HepG2 (cell line): Measurements from ENCODE around the gene RSAD1. TPM values are rescaled to one million over a fixed set of nuclear protein-coding genes. Genes with fewer than 3 reads are reported as not detected.

Experiments
- DMAP1 ChIP-seq: IDR thresholded peaks from 2 replicates; pipeline ENCODE4 v1.6.1; 2016
- GATAD1 ChIP-seq: IDR thresholded peaks from 2 replicates; pipeline ENCODE4 v1.6.1; 2016; ENCODE audit warnings: missing genetic modification reagents, missing compliant biosample characterization
- HIVEP1 ChIP-seq: sonication (generic); formaldehyde crosslinking; IDR thresholded peaks from 2 replicates; pipeline ENCODE4 v1.4.0; 2020; ENCODE audit warnings: mild to moderate bottlenecking, missing genetic modification reagents
- HNRNPL ChIP-seq: fragments of 200-400 bp; formaldehyde crosslinking; IDR thresholded peaks from 2 replicates; pipeline ENCODE4 v1.6.1; 2017; ENCODE audit warnings: mild to moderate bottlenecking, low read depth, low read length
- KDM6A ChIP-seq: IDR thresholded peaks from 2 replicates; pipeline ENCODE4 v1.6.1; 2016; ENCODE audit warnings: low read depth
- KLF13 ChIP-seq: sonication (generic); formaldehyde crosslinking; IDR thresholded peaks from 2 replicates; pipeline ENCODE4 v1.4.0; 2020; ENCODE audit warnings: mild to moderate bottlenecking, missing genetic modification reagents
- NCOA5 ChIP-seq: sonication (generic); formaldehyde crosslinking; IDR thresholded peaks from 2 replicates; pipeline ENCODE4 v1.4.0; 2020; ENCODE audit warnings: missing genetic modification reagents
- NFE2L1 ChIP-seq: sonication (generic); formaldehyde crosslinking; IDR thresholded peaks from 2 replicates; pipeline ENCODE4 v1.4.0; 2020; ENCODE audit warnings: missing genetic modification reagents, mild to moderate bottlenecking, borderline replicate concordance
- NR2F6 ChIP-seq, 2 experiments: IDR thresholded peaks; 2 replicates each; pipeline ENCODE4 v1.6.1; 2016; ENCODE audit warnings: antibody characterized with exemption in 1 of 2, mild to moderate bottlenecking in 1 of 2
- TBP ChIP-seq: sonication (generic); formaldehyde crosslinking; IDR thresholded peaks from 2 replicates; pipeline ENCODE4 v1.5.0; 2020; ENCODE audit warnings: missing genetic modification reagents
- TBX3 ChIP-seq: fragments of 450-650 bp; IDR thresholded peaks from 2 replicates; pipeline ENCODE4 v1.6.1; 2017; ENCODE audit warnings: antibody characterized with exemption, mild to moderate bottlenecking, inconsistent platforms, borderline replicate concordance
- TEAD3 ChIP-seq: optimal IDR thresholded peaks from 2 replicates; pipeline ENCODE3; 2016; ENCODE audit warnings: borderline replicate concordance
- ZFAT ChIP-seq: sonication (generic); formaldehyde crosslinking; conservative IDR thresholded peaks from 2 replicates; pipeline ENCODE4 v1.8.1; 2023; ENCODE audit warnings: missing genetic modification reagents, inconsistent platforms
- ZNF263 ChIP-seq: sonication (generic); formaldehyde crosslinking; IDR thresholded peaks from 2 replicates; pipeline ENCODE4 v1.4.0; 2020; ENCODE audit warnings: missing genetic modification reagents
- ZNF317 ChIP-seq: sonication (generic); formaldehyde crosslinking; IDR thresholded peaks from 2 replicates; pipeline ENCODE4 v1.5.0; 2020; ENCODE audit warnings: mild to moderate bottlenecking, missing genetic modification reagents
- ZNF34 ChIP-seq: sonication (generic); formaldehyde crosslinking; IDR thresholded peaks from 2 replicates; pipeline ENCODE4 v1.4.0; 2020; ENCODE audit warnings: mild to moderate bottlenecking, missing genetic modification reagents, borderline replicate concordance
- ZNF644 ChIP-seq: IDR thresholded peaks from 2 replicates; pipeline ENCODE4 v1.6.1; 2016; ENCODE audit warnings: low read depth
- polyA plus RNA-seq, 8 experiments: library from polyadenylated mRNA; depleted of rRNA in 3 of 8; stranded (reverse) in 7 of 8; unstranded in 1 of 8; fragments of >200 nt; fragmentation: Illumina TruSeq in 4 of 8; extraction: Trizol in 4 of 8; gene quantifications; 2 replicates each; pipeline versions ENCODE4 v1.2.1 to v1.2.3, GENCODE V29; 2011 to 2016; ENCODE audit warnings: low read depth in 4 of 8, missing spikeins in 1 of 8, mixed read lengths in 1 of 8; ENCODE audit not compliant: insufficient read depth in 1 of 8
- total RNA-seq, 5 experiments: library from RNA; depleted of rRNA; stranded (reverse); fragments of >200 nt; fragmentation: Illumina TruSeq; extraction: Trizol; gene quantifications; 2 replicates each; pipeline ENCODE4 v1.2.3, GENCODE V29; 2016; ENCODE audit warnings: low read depth in 1 of 5
- TF ChIP-seq, protein P1 (sequence below): sonication (generic); formaldehyde crosslinking; IDR thresholded peaks from 2 replicates; pipeline ENCODE4 v1.4.0; 2020; ENCODE audit warnings: mild to moderate bottlenecking, missing genetic modification reagents, borderline replicate concordance
- TF ChIP-seq, protein P2 (sequence below): sonication (generic); formaldehyde crosslinking; IDR thresholded peaks from 2 replicates; pipeline ENCODE4 v1.4.0; 2020; ENCODE audit warnings: missing genetic modification reagents
- TF ChIP-seq, protein P3 (sequence below): sonication (generic); formaldehyde crosslinking; conservative IDR thresholded peaks from 2 replicates; pipeline ENCODE4 v1.8.1; 2023; ENCODE audit warnings: missing genetic modification reagents

The RSAD1 gene
- total and polyA plus RNA-seq, 2 of the 13 experiments (the other 11 are each of a cell fraction or from before 2014, with no cell fraction given), result 22.7 to 27.7 TPM

DNA sequence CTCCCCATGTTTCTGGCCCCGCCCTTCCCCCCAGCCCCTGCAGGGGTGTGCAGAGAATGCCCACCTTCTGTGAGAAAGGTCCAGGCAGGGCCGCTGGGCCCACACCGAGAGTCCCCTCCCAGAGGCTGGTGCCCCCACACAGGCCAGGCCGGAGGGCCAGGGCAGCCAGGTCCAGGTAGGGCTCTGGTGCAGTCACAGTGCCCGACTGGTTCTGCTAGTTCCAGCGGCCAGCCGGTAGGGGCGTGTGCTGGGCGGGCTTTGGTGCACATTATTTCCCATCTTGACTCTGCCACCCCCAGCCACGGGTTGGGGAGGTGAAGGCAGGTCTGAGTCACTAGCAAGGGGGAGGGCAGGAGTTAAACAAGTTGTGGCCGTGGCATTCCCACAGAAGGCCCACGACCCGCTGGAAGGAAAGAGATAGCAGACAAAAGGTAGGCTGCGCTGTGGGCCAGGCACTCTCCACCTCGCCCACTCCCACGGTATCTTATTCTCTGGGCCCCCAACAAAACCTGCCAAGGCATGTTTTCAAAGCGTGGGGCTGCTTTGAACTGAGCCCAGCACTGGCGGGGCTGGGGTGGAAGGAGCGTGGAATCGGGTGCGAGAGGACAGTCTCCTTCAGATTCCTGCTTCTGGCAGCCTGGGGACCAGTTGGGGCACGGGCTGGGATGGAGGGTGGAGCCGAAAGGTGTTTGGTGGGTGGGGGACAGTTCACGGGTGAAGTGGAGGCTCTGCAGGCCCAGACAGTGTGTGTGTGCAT lies 55.7 kb downstream of the RSAD1 start (continued):
- TF ChIP-seq, protein P1, sequence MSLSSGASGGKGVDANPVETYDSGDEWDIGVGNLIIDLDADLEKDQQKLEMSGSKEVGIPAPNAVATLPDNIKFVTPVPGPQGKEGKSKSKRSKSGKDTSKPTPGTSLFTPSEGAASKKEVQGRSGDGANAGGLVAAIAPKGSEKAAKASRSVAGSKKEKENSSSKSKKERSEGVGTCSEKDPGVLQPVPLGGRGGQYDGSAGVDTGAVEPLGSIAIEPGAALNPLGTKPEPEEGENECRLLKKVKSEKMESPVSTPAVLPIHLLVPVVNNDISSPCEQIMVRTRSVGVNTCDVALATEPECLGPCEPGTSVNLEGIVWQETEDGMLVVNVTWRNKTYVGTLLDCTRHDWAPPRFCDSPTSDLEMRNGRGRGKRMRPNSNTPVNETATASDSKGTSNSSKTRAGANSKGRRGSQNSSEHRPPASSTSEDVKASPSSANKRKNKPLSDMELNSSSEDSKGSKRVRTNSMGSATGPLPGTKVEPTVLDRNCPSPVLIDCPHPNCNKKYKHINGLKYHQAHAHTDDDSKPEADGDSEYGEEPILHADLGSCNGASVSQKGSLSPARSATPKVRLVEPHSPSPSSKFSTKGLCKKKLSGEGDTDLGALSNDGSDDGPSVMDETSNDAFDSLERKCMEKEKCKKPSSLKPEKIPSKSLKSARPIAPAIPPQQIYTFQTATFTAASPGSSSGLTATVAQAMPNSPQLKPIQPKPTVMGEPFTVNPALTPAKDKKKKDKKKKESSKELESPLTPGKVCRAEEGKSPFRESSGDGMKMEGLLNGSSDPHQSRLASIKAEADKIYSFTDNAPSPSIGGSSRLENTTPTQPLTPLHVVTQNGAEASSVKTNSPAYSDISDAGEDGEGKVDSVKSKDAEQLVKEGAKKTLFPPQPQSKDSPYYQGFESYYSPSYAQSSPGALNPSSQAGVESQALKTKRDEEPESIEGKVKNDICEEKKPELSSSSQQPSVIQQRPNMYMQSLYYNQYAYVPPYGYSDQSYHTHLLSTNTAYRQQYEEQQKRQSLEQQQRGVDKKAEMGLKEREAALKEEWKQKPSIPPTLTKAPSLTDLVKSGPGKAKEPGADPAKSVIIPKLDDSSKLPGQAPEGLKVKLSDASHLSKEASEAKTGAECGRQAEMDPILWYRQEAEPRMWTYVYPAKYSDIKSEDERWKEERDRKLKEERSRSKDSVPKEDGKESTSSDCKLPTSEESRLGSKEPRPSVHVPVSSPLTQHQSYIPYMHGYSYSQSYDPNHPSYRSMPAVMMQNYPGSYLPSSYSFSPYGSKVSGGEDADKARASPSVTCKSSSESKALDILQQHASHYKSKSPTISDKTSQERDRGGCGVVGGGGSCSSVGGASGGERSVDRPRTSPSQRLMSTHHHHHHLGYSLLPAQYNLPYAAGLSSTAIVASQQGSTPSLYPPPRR (CRISPR knock-in tag), result 0 out of 2 replicates have a peak, but pooled peaks have one; percentile 18
- no peak for TF ChIP-seq DMAP1 (CRISPR knock-in tag)
- no peak for TF ChIP-seq NCOA5 (CRISPR knock-in tag)
- no peak for TF ChIP-seq TEAD3 (CRISPR knock-in tag)
- TF ChIP-seq, protein P2, sequence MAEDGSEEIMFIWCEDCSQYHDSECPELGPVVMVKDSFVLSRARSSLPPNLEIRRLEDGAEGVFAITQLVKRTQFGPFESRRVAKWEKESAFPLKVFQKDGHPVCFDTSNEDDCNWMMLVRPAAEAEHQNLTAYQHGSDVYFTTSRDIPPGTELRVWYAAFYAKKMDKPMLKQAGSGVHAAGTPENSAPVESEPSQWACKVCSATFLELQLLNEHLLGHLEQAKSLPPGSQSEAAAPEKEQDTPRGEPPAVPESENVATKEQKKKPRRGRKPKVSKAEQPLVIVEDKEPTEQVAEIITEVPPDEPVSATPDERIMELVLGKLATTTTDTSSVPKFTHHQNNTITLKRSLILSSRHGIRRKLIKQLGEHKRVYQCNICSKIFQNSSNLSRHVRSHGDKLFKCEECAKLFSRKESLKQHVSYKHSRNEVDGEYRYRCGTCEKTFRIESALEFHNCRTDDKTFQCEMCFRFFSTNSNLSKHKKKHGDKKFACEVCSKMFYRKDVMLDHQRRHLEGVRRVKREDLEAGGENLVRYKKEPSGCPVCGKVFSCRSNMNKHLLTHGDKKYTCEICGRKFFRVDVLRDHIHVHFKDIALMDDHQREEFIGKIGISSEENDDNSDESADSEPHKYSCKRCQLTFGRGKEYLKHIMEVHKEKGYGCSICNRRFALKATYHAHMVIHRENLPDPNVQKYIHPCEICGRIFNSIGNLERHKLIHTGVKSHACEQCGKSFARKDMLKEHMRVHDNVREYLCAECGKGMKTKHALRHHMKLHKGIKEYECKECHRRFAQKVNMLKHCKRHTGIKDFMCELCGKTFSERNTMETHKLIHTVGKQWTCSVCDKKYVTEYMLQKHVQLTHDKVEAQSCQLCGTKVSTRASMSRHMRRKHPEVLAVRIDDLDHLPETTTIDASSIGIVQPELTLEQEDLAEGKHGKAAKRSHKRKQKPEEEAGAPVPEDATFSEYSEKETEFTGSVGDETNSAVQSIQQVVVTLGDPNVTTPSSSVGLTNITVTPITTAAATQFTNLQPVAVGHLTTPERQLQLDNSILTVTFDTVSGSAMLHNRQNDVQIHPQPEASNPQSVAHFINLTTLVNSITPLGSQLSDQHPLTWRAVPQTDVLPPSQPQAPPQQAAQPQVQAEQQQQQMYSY (CRISPR knock-in tag), result no peak
- TF ChIP-seq HNRNPL, result peak; percentile 71; the same call in 1 of the 2 replicates
- TF ChIP-seq HIVEP1, result no peak
- no peak for TF ChIP-seq KLF13 (CRISPR knock-in tag)
- no peak for TF ChIP-seq KDM6A (CRISPR knock-in tag)
- no peak for TF ChIP-seq ZFAT (CRISPR knock-in tag)
- TF ChIP-seq NR2F6 (IDR thresholded peaks at IDR 0.05), result no peak
- no peak for TF ChIP-seq NR2F6 (CRISPR knock-in tag; IDR thresholded peaks at IDR 0.05)
- TF ChIP-seq, protein P3, sequence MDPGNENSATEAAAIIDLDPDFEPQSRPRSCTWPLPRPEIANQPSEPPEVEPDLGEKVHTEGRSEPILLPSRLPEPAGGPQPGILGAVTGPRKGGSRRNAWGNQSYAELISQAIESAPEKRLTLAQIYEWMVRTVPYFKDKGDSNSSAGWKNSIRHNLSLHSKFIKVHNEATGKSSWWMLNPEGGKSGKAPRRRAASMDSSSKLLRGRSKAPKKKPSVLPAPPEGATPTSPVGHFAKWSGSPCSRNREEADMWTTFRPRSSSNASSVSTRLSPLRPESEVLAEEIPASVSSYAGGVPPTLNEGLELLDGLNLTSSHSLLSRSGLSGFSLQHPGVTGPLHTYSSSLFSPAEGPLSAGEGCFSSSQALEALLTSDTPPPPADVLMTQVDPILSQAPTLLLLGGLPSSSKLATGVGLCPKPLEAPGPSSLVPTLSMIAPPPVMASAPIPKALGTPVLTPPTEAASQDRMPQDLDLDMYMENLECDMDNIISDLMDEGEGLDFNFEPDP, result no peak
- no peak for TF ChIP-seq GATAD1 (CRISPR knock-in tag)
- TF ChIP-seq ZNF34 (CRISPR knock-in tag), result no peak
- TF ChIP-seq ZNF263 (CRISPR knock-in tag), result no peak
- TF ChIP-seq ZNF644 (CRISPR knock-in tag), result no peak
- no peak for TF ChIP-seq TBX3
- no peak for TF ChIP-seq TBP
- TF ChIP-seq ZNF317, result no peak
- no peak for TF ChIP-seq NFE2L1 (CRISPR knock-in tag)
